GM10266 (cell line): ENCODE results near the gene HES4.
A peak's percentile ranks its signal among the peaks of the same experiment; 100 is the strongest.

Experiments
- DNase-seq: peaks from one replicate; pipeline ENCODE4 v3.0.0; 2012; ENCODE audit errors: extremely low spot score
- TF ChIP-seq, protein P1 (sequence below): IDR thresholded peaks from 2 replicates; pipeline ENCODE4 v1.5.1; 2012; ENCODE audit warnings: mild to moderate bottlenecking, low read depth; ENCODE audit not compliant: control insufficient read depth, insufficient read depth; ENCODE audit errors: missing control alignments

The HES4 gene

DNA sequence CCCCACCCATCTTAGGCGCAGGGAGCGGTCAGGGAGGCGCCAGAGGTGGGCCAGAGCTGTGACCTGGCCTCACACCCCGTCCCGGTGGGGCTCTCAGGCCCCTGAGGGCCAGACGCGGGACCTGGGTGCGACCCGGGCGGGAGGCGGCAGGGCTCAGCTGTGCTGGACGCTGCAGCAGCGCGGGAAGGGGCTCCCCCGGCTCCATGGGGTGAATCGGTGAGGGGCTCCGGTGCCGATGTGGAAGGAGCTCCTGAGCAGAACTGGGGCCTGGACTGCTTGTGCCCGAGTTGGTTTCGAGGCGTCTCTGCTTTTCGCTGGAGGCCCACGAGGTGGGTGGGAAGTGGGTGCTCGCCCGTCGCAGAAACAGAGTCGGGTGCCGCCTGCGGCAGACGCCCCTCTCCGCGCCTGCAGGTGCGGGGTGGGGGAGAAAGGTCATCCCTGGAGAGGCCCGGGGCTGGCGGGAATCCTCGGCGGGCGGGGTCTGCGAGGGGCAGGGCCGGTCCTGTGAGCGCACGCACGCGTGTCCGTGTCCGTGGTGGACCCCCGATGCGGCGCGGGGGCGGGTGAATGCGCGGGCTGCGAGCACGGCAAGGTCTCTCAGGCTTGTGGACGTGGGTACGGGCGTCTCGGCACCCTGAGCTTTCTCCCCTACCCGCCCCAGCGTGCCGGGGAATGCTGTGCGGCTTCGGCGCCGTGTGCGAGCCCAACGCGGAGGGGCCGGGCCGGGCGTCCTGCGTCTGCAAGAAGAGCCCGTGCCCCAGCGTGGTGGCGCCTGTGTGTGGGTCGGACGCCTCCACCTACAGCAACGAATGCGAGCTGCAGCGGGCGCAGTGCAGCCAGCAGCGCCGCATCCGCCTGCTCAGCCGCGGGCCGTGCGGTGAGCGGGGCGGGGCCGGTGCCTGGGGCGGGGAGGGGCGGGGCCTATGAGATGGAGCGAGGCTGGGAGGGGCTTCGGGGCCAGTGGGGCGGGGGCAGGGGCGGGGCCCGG is 40.4 kb upstream of the HES4 start:
- DNase-seq: peak; percentile 99
- TF ChIP-seq, protein P1, sequence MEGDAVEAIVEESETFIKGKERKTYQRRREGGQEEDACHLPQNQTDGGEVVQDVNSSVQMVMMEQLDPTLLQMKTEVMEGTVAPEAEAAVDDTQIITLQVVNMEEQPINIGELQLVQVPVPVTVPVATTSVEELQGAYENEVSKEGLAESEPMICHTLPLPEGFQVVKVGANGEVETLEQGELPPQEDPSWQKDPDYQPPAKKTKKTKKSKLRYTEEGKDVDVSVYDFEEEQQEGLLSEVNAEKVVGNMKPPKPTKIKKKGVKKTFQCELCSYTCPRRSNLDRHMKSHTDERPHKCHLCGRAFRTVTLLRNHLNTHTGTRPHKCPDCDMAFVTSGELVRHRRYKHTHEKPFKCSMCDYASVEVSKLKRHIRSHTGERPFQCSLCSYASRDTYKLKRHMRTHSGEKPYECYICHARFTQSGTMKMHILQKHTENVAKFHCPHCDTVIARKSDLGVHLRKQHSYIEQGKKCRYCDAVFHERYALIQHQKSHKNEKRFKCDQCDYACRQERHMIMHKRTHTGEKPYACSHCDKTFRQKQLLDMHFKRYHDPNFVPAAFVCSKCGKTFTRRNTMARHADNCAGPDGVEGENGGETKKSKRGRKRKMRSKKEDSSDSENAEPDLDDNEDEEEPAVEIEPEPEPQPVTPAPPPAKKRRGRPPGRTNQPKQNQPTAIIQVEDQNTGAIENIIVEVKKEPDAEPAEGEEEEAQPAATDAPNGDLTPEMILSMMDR: no peak

DNA sequence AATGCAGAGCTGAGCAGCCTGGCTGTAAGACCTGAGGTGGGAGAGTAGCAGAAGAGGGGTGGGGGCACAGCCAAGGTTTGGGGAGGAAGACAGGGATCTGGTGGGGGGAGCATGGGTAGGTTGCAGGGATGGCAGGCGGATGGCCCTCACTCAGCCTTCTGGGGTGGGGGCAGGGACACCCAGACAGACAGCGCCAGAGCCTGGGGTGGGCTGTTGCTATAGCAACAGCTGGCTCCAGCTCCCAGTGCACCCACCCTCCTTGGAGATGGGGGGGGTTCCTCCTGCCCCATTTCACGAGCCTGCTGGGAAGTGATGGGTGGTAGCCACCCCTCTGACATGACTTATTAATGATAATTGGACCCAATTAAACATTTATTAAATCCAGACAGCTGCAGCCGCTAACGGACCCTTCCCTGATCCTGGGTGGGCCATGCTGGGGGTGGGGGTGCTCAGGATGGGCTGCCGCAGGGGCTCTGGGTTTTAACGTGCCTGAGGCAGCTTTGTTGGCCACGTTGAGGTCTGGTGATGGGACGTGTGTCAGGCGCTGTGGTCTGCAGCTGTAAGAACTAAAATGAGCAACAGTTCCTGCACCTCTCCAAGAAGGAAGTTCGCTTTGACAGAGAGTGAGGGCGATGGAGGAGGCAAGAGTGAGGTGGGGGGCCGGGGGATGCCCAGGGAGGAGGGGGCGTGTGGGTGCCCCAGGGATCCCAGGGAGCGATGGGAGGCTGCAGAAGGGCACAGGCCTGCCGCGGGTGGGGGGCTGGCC is 39.4 kb upstream of the HES4 start:
- DNase-seq: no peak

DNA sequence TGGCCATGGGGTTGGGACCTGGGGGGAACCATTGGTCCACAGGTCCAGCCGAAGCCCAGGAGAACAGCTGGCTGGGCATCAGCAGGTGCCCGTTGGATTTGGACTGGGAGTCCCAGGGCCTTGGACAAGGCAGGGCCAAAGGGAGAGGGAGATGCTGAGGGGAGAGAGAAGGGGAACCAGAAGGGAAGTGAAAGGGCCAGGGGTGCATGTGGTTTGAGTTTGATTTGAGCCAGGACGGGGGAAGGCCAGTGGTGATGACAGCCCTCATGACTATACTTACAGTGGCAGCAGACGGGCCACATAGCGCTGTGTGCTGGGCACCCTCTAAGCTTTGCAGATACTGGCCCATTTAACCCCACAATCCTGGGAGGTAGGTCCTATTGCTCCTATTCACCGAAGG is 38.8 kb upstream of the HES4 start:
- DNase-seq: peak; percentile 81

More for the DNA sequence above, 39.4 kb upstream of the HES4 start:
- TF ChIP-seq, protein P1: no peak

GRCh38 chr1:1037366-1038327 is 37.8 kb upstream of the HES4 start:
- TF ChIP-seq, protein P1: no peak
- DNase-seq: no peak

More for the DNA sequence above, 38.8 kb upstream of the HES4 start:
- TF ChIP-seq, protein P1: no peak

DNA sequence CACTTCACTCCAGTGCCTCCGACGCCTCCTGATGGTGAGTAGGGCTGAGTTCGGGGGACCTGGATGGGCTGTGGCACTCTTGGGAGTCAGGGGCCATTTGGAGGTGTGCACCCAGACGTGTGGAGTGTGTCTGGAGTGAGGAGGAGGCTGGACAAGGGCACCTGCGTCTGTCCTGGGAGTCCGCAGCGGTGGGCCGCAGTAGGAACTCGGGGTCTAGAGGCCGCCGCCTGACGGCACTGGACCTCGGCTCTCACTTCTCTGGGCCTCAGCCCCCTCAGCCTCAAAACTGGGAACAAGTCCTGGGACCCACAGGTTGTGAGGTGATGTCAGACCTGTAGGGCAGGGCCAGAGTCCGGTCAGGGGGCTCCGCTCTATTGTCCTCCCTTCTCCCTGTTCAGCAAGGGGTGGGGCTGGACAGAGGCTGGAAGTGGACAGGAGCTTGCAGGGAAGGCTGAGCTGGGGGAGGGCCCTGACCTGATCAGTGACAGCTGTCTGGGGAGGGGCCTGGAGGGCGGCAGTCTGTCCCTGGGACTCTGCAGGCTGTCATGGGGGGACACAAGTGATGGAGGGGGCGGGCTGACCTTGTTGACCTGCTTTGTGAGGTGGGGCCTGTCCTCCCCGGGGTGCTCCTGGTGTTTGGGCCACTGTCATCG is 35.5 kb upstream of the HES4 start:
- TF ChIP-seq, protein P1: no peak
- no peak for DNase-seq

DNA sequence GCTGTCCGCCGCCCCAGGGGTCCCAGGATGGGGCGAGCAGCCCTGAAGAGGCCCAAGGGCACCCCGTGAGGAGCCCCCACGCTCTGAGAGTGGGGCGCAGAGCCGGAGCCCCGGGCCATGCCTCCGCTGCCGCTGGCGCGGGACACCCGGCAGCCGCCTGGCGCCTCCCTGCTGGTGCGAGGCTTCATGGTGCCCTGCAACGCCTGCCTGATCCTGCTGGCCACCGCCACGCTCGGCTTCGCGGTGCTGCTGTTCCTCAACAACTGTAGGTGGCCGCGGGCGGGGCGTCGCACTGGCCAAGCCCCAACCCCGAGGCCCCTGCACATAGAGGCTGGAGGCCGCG is 34.5 kb upstream of the HES4 start:
- TF ChIP-seq, protein P1: no peak
- no peak for DNase-seq
